Spinal cord (tissue), 10 donors: Measurements from ENCODE around the gene CYP46A1. TPM values are rescaled to one million over a fixed set of nuclear protein-coding genes. Genes with fewer than 3 reads are reported as not detected.

Source experiments
- DNase-seq, 6 donors: peaks; one replicate each; pipeline versions ENCODE4 v3.0.0 to v3.0.0-alpha.2; 2013 to 2015; ENCODE audit warnings: low spot score in 6 of 6, low read depth in 4 of 6
- H3K27ac ChIP-seq: one replicate; pipeline ENCODE4 v1.5.1; 2013; ENCODE audit warnings: low read depth, low read length, control low read depth
- H3K27me3 ChIP-seq: one replicate; pipeline ENCODE4 v1.6.1; 2013; ENCODE audit warnings: low read length; ENCODE audit not compliant: control insufficient read depth, insufficient read depth
- H3K36me3 ChIP-seq: one replicate; pipeline ENCODE4 v1.6.1; 2013; ENCODE audit warnings: low read length; ENCODE audit not compliant: control insufficient read depth, insufficient read depth
- H3K4me1 ChIP-seq: one replicate; pipeline ENCODE4 v1.6.1; 2013; ENCODE audit warnings: low read length; ENCODE audit not compliant: control insufficient read depth, insufficient read depth
- H3K4me3 ChIP-seq: one replicate; pipeline ENCODE4 v1.5.1; 2013; ENCODE audit warnings: low read depth, low read length, control low read depth
- H3K9me3 ChIP-seq: one replicate; pipeline ENCODE4 v1.6.1; 2013; ENCODE audit warnings: low read length; ENCODE audit not compliant: control insufficient read depth, insufficient read depth
- WGBS: methylation state at CpG from one replicate; pipeline ENCODE4 v1.1.5; 2013; ENCODE audit warnings: missing lambda C conversion rate; ENCODE audit not compliant: insufficient coverage; 5-methylcytosine and 5-hydroxymethylcytosine counted together
- polyA plus RNA-seq, 2 donors: library from polyadenylated mRNA; unstranded; fragments of 120-200 nt; gene quantifications; one replicate each; pipeline ENCODE4 v1.2.1, GENCODE V29; 2013; ENCODE audit not compliant: insufficient read length in 2 of 2
- total RNA-seq, 2 donors: library from RNA; depleted of rRNA in 1 of 2; stranded (reverse); fragments of 120-200 nt in 1 of 2; fragments of >200 nt in 1 of 2; gene quantifications; one replicate each; pipeline versions ENCODE4 v1.2.3 to v1.2.4, GENCODE V29; 2013 to 2014
- donor health status: healthy.

CYP46A1 gene
- total and polyA plus RNA-seq, 4 donors = 5.5 to 42.2 (median 26.0) TPM

DNA sequence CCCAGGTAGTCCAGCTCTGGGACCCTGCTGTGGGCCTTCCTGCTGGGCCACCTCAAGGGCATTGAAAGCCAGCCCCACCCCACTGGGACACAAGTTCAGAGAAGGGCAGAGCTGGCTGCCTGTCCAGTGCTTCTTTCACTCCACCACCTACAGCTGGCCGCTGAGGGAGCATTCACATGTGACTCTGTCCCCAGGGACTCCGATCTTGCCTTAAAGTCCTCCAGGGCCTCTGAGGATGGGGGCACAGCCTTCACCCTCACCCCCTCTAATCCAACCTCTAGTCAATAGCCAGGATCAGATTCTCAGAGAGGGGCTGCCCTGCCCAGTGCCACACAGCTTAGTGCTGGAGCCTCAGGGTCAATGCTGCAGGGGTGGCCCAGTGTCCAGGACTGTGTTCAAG, 5.0 kb upstream of the CYP46A1 start:
- peaks cover 15% of the 10 kb centered on the region for H3K36me3 ChIP-seq
- no peaks in the 10 kb centered on the region for H3K9me3 ChIP-seq
- H3K27me3 ChIP-seq = no peaks in the 10 kb centered on the region
- 100% methylated on average over 1 of the region's 2 CpGs for WGBS
- DNase-seq = no peak
- no peak overlapping the region for H3K4me3 ChIP-seq
- H3K27ac ChIP-seq = no peak overlapping the region
- H3K4me1 ChIP-seq = peaks cover 12% of the 10 kb centered on the region

- H3K27ac ChIP-seq = no peak overlapping the region
- no peak for DNase-seq
- H3K4me1 ChIP-seq = peaks cover 14% of the 10 kb centered on the region
- no peaks in the 10 kb centered on the region for H3K27me3 ChIP-seq
- 74% methylated on average over 5 of the region's 8 CpGs for WGBS
- peaks cover 15% of the 10 kb centered on the region for H3K36me3 ChIP-seq
- H3K9me3 ChIP-seq = no peaks in the 10 kb centered on the region
- H3K4me3 ChIP-seq = no peak overlapping the region
Measured at GRCh38 chr14:99679543-99679942, 4.6 kb upstream of the CYP46A1 start.

DNA sequence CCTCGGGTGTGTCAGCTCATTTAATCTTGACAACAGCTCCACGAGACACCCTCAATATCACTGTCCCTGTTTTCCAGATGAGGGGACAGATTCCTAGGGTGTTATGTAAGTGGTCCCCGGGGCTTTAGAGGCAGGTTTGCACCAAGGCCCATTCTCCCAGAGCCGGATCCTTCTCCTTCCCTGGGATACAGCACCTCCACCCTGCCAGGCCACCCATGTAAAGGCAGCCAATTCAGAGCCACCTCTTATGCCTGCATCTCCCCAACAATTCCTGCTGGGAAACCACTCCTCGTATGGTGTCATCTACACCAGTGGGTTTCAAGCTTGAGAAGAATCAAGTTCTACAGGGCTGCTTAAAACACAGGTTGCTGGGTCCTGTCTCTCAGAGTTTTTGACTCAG, 4.1 kb upstream of the CYP46A1 start:
- DNase-seq = no peak
- peaks cover 17% of the 10 kb centered on the region for H3K4me1 ChIP-seq
- no peaks in the 10 kb centered on the region for H3K27me3 ChIP-seq
- 70% methylated on average over 3 of the region's 5 CpGs for WGBS
- H3K27ac ChIP-seq = no peak overlapping the region
- H3K9me3 ChIP-seq = no peaks in the 10 kb centered on the region
- peaks cover 15% of the 10 kb centered on the region for H3K36me3 ChIP-seq
- no peak overlapping the region for H3K4me3 ChIP-seq

DNA sequence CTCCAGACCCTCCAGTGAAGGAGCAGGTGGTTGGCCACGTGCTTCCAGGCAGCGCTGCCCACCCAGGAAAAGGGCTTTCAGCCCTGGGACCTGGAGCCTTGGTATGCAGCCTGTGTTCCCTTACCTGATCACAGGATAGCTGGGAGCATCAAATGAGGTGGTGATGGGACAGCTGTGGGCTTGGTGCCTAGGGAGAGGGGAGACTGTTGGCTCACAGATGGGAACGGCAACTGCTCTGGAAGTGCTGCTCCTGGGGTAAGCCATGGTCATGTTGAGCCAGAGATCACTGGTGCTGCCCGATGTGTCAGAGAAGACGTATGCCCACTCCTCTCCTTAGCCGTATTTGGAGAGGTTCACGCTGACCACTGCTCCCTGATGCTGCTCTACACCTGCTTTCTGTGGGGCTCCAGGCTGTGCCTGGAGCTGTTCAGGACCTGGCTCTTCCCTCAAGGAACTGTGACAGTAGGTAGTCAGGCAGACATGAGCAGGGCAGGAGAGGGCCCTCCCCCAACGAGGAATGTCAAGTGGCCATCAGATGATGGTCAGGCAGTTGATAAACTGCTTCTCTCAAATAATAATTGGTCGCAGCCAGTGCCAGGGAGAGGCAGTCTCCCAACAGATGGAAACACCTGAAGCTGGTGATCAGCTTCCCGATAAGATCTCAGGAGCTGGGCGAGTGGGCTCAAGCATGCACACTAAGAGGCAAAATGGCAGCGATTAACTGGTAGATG, 2.8 kb upstream of the CYP46A1 start:
- H3K27me3 ChIP-seq = no peaks in the 10 kb centered on the region
- H3K27ac ChIP-seq = no peak overlapping the region
- no peak overlapping the region for H3K4me3 ChIP-seq
- 87% methylated on average over 10 of the region's 12 CpGs for WGBS
- no peak for DNase-seq
- peaks cover 4% of the 10 kb centered on the region for H3K36me3 ChIP-seq
- peaks cover 21% of the 10 kb centered on the region for H3K4me1 ChIP-seq
- no peaks in the 10 kb centered on the region for H3K9me3 ChIP-seq

DNA sequence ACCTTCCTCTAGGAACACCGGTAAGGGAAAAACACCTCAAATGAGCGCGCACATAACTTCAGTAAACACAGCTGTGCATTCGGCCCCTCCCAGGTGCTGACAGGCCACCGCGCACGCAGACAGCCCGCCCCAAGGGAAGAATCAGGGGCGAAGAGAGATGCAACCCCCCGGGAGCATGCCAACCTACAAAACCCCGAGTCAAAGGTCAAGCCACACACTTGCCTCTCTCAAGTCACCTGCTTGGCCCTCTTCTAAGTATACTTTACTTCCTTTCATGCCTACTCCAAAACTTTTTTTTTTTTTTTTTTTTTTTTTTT, 2.3 kb upstream of the CYP46A1 start:
- no peak for DNase-seq
- WGBS = 97% methylated on average over 7 of the region's 11 CpGs
- no peaks in the 10 kb centered on the region for H3K9me3 ChIP-seq
- no peak overlapping the region for H3K27ac ChIP-seq
- H3K36me3 ChIP-seq = peaks cover 3% of the 10 kb centered on the region
- peaks cover 21% of the 10 kb centered on the region for H3K4me1 ChIP-seq
- H3K4me3 ChIP-seq = no peak overlapping the region
- H3K27me3 ChIP-seq = no peaks in the 10 kb centered on the region

DNA sequence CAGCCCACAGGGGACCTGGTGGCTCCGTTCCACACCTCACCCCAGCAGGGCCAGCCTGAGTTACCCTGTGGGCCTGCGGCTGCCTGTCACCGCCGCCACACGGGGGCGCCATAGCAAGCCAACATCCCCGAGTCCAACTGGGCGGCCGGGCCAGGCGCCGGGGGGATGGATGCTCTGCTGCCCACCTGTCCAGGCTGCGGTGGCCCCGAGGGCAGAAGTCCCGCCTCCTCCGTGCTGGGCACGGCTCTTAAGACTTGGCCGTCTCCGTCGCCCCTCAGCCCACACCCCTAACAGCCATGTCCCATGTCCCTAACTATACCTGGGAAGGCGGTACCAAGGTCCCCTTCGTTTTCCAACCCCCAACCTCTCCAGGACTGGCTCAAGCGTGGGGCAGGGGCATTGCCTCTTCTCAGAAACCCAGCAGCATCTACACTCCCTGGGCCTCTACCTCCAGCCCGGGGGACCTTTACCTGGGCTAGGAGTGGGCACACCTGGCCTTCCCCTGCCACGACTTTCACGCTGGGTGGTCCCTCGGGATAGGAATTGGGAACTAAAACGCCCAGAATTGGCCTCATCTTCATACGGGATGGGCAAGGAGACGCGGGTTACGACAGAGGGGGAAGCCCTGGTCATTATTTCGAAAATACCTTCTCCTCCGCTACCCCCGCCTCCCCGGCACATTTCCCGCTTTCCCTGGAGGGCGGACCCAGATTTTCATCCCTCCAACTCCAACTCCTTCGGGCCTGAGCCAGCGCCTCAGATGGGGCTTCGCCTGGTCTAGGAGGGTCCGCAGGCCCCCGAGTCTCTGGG, 1.1 kb upstream of the CYP46A1 start:
- H3K9me3 ChIP-seq = no peaks in the 10 kb centered on the region
- H3K36me3 ChIP-seq = no peaks in the 10 kb centered on the region
- peak overlapping the region; percentile 89 for H3K27ac ChIP-seq
- no peaks in the 10 kb centered on the region for H3K27me3 ChIP-seq
- WGBS = under 1% methylated on average over 42 of the region's 42 CpGs
- DNase-seq = peak in 5 of 6 donors; percentile 51 to 88 (median 66)
- H3K4me3 ChIP-seq = peak overlapping the region; percentile 79
- H3K4me1 ChIP-seq = peaks cover 21% of the 10 kb centered on the region

- Histone ChIP-seq H3K27me3 (no peaks in the 10 kb centered on the region), H3K36me3 (peaks cover 3% of the 10 kb centered on the region), H3K4me1 (peaks cover 21% of the 10 kb centered on the region), H3K9me3 (no peaks in the 10 kb centered on the region), H3K4me3 (no peak overlapping the region), H3K27ac (no peak overlapping the region)
- WGBS = 2% methylated on average over 45 of the region's 45 CpGs
- no peak for DNase-seq
Measured at GRCh38 chr14:99684410-99684934, 374 bp downstream of the CYP46A1 start.

DNA sequence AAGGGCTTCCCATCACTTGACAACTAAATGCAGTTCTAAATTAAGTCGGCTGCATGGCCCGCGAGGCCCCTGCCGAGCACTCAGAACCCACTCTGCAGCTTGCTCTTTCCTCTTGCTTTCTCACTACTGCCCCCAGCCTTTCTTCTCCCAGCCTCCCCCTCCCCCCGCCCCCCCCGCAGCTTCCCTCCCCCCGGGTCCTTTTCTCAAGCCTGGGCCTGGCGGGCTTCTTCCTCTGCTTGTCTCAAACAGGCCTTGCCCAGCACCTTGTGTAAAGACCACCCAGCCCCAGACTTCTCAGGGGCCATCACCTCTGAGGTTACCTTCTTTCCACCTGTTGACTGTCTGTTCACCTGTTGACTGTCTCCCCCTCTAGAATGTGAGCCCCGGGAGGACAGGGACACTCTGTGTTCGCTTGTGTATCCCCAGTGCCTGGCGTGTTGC, 1.1 kb downstream of the CYP46A1 start:
- no peak for DNase-seq
- Histone ChIP-seq H3K36me3 (peaks cover 3% of the 10 kb centered on the region), H3K27ac (no peak overlapping the region), H3K4me1 (peaks cover 21% of the 10 kb centered on the region), H3K27me3 (no peaks in the 10 kb centered on the region), H3K4me3 (no peak overlapping the region), H3K9me3 (no peaks in the 10 kb centered on the region)
- WGBS = 30% methylated on average over 4 of the region's 11 CpGs

DNA sequence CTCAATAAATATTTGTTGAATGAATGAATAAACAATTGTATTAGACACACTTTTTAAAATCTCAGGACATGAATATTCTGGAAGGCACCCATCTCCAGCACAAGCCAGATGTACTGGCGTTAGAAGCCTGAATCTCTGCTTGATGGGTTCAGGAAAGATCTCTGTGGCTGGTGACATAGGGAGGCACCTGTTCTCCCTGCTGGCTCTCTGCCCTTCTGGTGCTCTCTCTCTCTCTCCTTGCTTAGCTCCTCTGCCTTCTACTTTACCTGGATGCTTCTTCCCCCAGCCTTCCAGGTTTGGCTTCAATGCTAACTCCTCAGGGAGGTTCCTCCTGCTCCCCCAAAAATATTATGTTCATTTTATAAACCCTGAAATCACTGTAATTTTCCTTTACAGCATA, 1.5 kb downstream of the CYP46A1 start:
- H3K9me3 ChIP-seq = no peaks in the 10 kb centered on the region

More for the DNA sequence above, 1.5 kb downstream of the CYP46A1 start:
- peaks cover 21% of the 10 kb centered on the region for H3K4me1 ChIP-seq
- DNase-seq = no peak
- no CpG with 5 or more reads among the region's 1 CpG for WGBS
- H3K4me3 ChIP-seq = no peak overlapping the region
- no peaks in the 10 kb centered on the region for H3K27me3 ChIP-seq
- peaks cover 3% of the 10 kb centered on the region for H3K36me3 ChIP-seq
- H3K27ac ChIP-seq = no peak overlapping the region
